Measurements from ENCODE around the gene NATD1.

NATD1 gene

GRCh38 chr17:21275047-21275578 is 21.9 kb upstream of the NATD1 start:
- Mint-ChIP-seq H3K27me3 (no peaks in the 10 kb centered on the region), H3K36me3 (no peaks in the 10 kb centered on the region), H3K9me3 (no peaks in the 10 kb centered on the region), H3K27ac (peak overlapping the region; percentile 96), H3K4me1 (peaks cover 25% of the 10 kb centered on the region), H3K4me3 (peak overlapping the region; percentile 93)
- ATAC-seq (ENCODE audit: low read depth) = no peak
- no peak for DNase-seq (ENCODE audit: low spot score in 2 of 2)

GRCh38 chr17:21272881-21273792 is 19.9 kb upstream of the NATD1 start:
- DNase-seq (ENCODE audit: low spot score in 2 of 2) = no peak
- Mint-ChIP-seq H3K27ac (no peak overlapping the region), H3K4me1 (peaks cover 21% of the 10 kb centered on the region), H3K9me3 (no peaks in the 10 kb centered on the region), H3K4me3 (no peak overlapping the region), H3K36me3 (no peaks in the 10 kb centered on the region), H3K27me3 (no peaks in the 10 kb centered on the region)
- ATAC-seq (ENCODE audit: low read depth) = no peak

DNA sequence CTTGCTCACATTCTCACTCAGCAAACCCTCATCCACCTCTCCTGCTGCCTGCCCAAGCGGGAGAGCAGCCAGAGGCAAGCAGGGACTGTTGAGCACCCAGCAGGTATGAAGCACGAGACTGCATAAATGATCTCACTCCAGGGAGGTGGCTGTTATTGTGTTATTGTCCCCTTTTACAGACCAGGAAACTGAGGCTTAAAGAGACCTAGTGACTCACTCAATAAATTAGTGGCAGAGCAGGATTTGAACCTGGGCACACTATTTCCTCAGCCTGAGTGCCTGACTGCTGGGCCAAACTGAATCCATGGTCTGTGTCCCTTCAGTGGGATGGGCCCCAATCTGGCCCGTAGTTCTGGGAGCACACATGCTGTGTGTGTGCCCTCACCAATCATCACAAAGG is 19.0 kb upstream of the NATD1 start:
- Mint-ChIP-seq H3K27ac (no peak overlapping the region), H3K4me3 (no peak overlapping the region), H3K4me1 (peaks cover 25% of the 10 kb centered on the region), H3K27me3 (no peaks in the 10 kb centered on the region), H3K9me3 (no peaks in the 10 kb centered on the region), H3K36me3 (no peaks in the 10 kb centered on the region)
- ATAC-seq (ENCODE audit: low read depth) (no peak), DNase-seq (ENCODE audit: low spot score in 2 of 2) (no peak)

GRCh38 chr17:21271454-21272183 is 18.4 kb upstream of the NATD1 start:
- no peak overlapping the region for H3K27ac Mint-ChIP-seq
- no peaks in the 10 kb centered on the region for H3K9me3 Mint-ChIP-seq
- H3K4me3 Mint-ChIP-seq = no peak overlapping the region
- no peaks in the 10 kb centered on the region for H3K36me3 Mint-ChIP-seq
- ATAC-seq (ENCODE audit: low read depth) (no peak), DNase-seq (ENCODE audit: low spot score in 2 of 2) (no peak)
- H3K4me1 Mint-ChIP-seq = peaks cover 25% of the 10 kb centered on the region
- no peaks in the 10 kb centered on the region for H3K27me3 Mint-ChIP-seq

GRCh38 chr17:21269394-21269793 is 16.2 kb upstream of the NATD1 start:
- ATAC-seq (ENCODE audit: low read depth) = no peak
- H3K4me3 Mint-ChIP-seq = no peak overlapping the region
- no peaks in the 10 kb centered on the region for H3K36me3 Mint-ChIP-seq
- no peaks in the 10 kb centered on the region for H3K27me3 Mint-ChIP-seq
- peaks cover 25% of the 10 kb centered on the region for H3K4me1 Mint-ChIP-seq
- H3K9me3 Mint-ChIP-seq = no peaks in the 10 kb centered on the region
- peak overlapping the region; percentile 86 for H3K27ac Mint-ChIP-seq
- DNase-seq (ENCODE audit: low spot score in 2 of 2) = no peak

DNA sequence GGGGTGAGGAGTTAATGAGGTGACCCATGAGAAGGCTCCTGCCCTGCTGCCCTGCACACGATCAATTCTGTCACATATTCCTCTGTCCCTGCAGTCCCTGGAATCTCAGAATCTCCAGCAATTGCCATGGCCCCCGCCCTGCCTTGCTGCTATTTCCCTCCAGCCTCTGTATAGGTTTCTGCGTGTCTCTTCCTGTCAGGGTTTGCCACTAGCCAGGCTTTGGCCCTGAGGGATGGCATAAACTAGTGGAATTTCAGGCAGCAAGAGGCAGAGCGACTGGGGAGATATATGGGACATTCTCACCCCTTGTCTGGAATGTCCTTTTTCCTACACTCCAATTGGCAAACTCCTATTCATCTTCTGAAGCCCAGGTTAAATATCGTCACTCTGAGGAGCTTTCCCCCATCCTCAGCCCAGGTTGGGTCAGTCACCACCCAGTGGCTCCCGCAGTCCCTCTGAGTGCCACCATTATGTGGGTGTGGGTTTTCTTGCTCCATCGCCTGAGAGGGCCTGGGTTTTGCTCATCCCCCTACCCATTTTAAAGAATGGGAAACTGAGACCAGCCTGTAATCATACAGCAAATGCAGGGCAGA is 15.5 kb upstream of the NATD1 start:
- Mint-ChIP-seq H3K27me3 (no peaks in the 10 kb centered on the region), H3K4me1 (peaks cover 25% of the 10 kb centered on the region), H3K9me3 (no peaks in the 10 kb centered on the region), H3K27ac (peak overlapping the region; percentile 86), H3K36me3 (no peaks in the 10 kb centered on the region), H3K4me3 (peak overlapping the region; percentile 12)
- ATAC-seq (ENCODE audit: low read depth) = no peak
- no peak for DNase-seq (ENCODE audit: low spot score in 2 of 2)

- peaks cover 8% of the 10 kb centered on the region for H3K4me1 Mint-ChIP-seq
- H3K36me3 Mint-ChIP-seq = no peaks in the 10 kb centered on the region
- H3K27ac Mint-ChIP-seq = no peak overlapping the region
- no peak for DNase-seq (ENCODE audit: low spot score in 2 of 2)
- no peaks in the 10 kb centered on the region for H3K27me3 Mint-ChIP-seq
- no peaks in the 10 kb centered on the region for H3K9me3 Mint-ChIP-seq
- no peak overlapping the region for H3K4me3 Mint-ChIP-seq
- no peak for ATAC-seq (ENCODE audit: low read depth)
Measured at GRCh38 chr17:21263376-21263775, 10.2 kb upstream of the NATD1 start.

DNA sequence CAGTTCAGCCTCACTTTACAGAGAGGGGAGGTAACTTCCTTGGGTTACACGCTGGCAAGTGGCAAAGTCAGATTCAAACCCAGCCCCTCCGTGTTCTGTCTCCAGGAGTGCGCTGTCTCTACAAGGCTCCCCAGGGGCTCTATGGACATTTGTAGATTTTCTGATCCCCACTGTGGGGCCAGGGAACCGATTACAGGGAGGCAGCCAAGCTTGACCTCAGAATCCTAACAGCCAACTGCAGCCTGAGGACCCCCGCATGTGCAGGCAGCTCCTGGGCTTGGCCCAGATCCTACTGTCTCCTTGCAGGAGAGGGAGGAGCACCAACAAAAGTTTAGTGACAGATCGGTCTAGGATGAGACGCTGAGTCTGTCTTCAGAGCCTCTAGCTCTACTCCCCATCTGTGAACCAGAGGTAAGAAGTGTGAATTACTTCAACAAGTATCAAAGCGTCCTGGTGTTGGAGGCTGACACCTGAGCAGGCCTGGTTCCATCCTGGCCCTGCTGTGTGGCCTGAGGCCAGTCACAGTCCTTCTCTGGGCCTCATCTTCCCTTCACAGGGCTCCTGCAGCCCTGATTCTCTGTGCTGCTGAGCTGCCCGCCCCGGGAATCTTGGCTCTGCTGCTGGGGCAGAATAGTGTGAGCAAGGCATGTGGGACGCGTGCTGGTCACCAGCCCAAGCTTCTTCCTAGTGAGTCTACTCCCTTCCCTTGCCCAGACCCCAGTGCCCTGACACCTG is 9.2 kb upstream of the NATD1 start:
- no peak overlapping the region for H3K27ac Mint-ChIP-seq
- peaks cover 3% of the 10 kb centered on the region for H3K4me1 Mint-ChIP-seq
- DNase-seq (ENCODE audit: low spot score in 2 of 2) = no peak
- ATAC-seq (ENCODE audit: low read depth) = no peak
- no peaks in the 10 kb centered on the region for H3K27me3 Mint-ChIP-seq
- H3K4me3 Mint-ChIP-seq = no peak overlapping the region
- no peaks in the 10 kb centered on the region for H3K36me3 Mint-ChIP-seq
- no peaks in the 10 kb centered on the region for H3K9me3 Mint-ChIP-seq

- no peak for ATAC-seq (ENCODE audit: low read depth)
- Mint-ChIP-seq H3K27ac (no peak overlapping the region), H3K4me1 (no peaks in the 10 kb centered on the region), H3K9me3 (no peaks in the 10 kb centered on the region), H3K4me3 (no peak overlapping the region), H3K27me3 (no peaks in the 10 kb centered on the region), H3K36me3 (no peaks in the 10 kb centered on the region)
- no peak for DNase-seq (ENCODE audit: low spot score in 2 of 2)
Measured at GRCh38 chr17:21258593-21258992, 5.4 kb upstream of the NATD1 start.

DNA sequence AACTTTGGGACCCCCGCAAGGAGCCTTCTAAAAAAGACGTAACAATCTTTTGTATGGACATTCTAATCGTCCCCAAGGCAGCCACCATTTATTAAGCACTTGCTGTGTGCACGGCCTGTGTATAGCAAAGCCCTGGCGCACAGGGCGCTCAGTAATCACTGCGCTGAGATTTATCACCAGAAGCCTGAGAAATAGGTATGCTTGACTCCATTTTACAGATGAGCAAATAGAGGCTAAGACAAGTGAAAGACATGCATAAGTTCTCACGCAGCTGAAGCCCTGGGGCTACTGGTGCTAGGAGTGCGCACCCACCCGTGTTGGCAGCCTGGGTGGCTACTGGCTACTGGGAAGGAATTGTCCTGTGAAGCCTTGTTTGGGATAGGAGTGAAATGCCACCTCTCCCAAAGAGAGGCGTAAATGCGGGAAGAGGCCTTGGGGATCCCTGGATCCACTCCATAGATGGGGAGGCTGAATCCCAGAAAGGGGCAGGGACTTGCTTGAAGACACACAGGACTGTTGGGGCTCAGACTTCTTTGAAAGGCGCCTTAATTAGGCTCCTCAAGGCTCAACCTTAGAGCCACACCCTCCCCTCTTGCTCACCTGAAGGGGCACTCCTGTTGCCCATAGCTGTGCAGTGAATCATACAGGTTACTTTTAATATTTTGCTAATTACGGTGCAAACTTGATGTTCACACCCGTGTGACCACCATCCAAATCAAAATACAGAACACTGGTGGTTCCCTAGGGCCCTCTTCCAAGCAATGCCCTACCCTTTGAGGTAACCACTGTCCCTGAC is 634 bp upstream of the NATD1 start:
- peak overlapping the region; percentile 20 for H3K27ac Mint-ChIP-seq
- H3K9me3 Mint-ChIP-seq = no peaks in the 10 kb centered on the region
- peaks cover 13% of the 10 kb centered on the region for H3K4me1 Mint-ChIP-seq
- H3K27me3 Mint-ChIP-seq = no peaks in the 10 kb centered on the region
- DNase-seq (ENCODE audit: low spot score in 2 of 2) (no peak), ATAC-seq (ENCODE audit: low read depth) (peak; percentile 8)
- no peaks in the 10 kb centered on the region for H3K36me3 Mint-ChIP-seq
- peak overlapping the region; percentile 81 for H3K4me3 Mint-ChIP-seq

GRCh38 chr17:21252289-21252795 is 868 bp downstream of the NATD1 start:
- DNase-seq (ENCODE audit: low spot score in 2 of 2) = no peak
- Mint-ChIP-seq H3K36me3 (no peaks in the 10 kb centered on the region), H3K4me3 (peak overlapping the region; percentile 81), H3K4me1 (peaks cover 15% of the 10 kb centered on the region), H3K27me3 (no peaks in the 10 kb centered on the region), H3K27ac (peak overlapping the region; percentile 28), H3K9me3 (no peaks in the 10 kb centered on the region)
- ATAC-seq (ENCODE audit: low read depth) = no peak

GRCh38 chr17:21251337-21252010 is 1.7 kb downstream of the NATD1 start:
- Mint-ChIP-seq H3K4me1 (peaks cover 15% of the 10 kb centered on the region), H3K36me3 (no peaks in the 10 kb centered on the region), H3K9me3 (no peaks in the 10 kb centered on the region), H3K27ac (peak overlapping the region; percentile 28), H3K27me3 (no peaks in the 10 kb centered on the region), H3K4me3 (no peak overlapping the region)
- ATAC-seq (ENCODE audit: low read depth) = no peak
- no peak for DNase-seq (ENCODE audit: low spot score in 2 of 2)
